HG02938 (cell line): ENCODE results near the gene IL12RB1.

ENCODE experiments used
- ATAC-seq: cut with Tn5 transposase; IDR thresholded peaks from one replicate; pipeline ENCODE4 v1.9.1; 2021; ENCODE audit warnings: mild to moderate bottlenecking, moderate library complexity; ENCODE audit not compliant: unreplicated experiment

IL12RB1 gene

GRCh38 chr19:18086590-18087138, at the start of gene IL12RB1:
IL12RB1 (minus strand) TSS chr19:18086934; CDS start chr19:18086823, 111 bp downstream.
- no peak for ATAC-seq

GRCh38 chr19:18135712-18136584, 49.2 kb upstream of the IL12RB1 start:
- ATAC-seq: no peak

GRCh38 chr19:18131841-18132596, 45.3 kb upstream of the IL12RB1 start:
- no peak for ATAC-seq

- no peak for ATAC-seq
Measured at GRCh38 chr19:18130523-18131242, 43.9 kb upstream of the IL12RB1 start.

GRCh38 chr19:18128805-18129204, 42.1 kb upstream of the IL12RB1 start:
- ATAC-seq: no peak

GRCh38 chr19:18128044-18128443, 41.3 kb upstream of the IL12RB1 start:
- ATAC-seq: no peak

- no peak for ATAC-seq
Measured at GRCh38 chr19:18126097-18126496, 39.4 kb upstream of the IL12RB1 start.

- no peak for ATAC-seq
Measured at GRCh38 chr19:18123819-18124218, 37.1 kb upstream of the IL12RB1 start.

GRCh38 chr19:18122860-18123795, 36.4 kb upstream of the IL12RB1 start:
- ATAC-seq: no peak

GRCh38 chr19:18122424-18122823, 35.7 kb upstream of the IL12RB1 start:
- ATAC-seq: no peak

- no peak for ATAC-seq
Measured at GRCh38 chr19:18121166-18121565, 34.4 kb upstream of the IL12RB1 start.

- no peak for ATAC-seq
Measured at GRCh38 chr19:18120127-18120526, 33.4 kb upstream of the IL12RB1 start.

GRCh38 chr19:18119717-18120105, 33.0 kb upstream of the IL12RB1 start:
- ATAC-seq: no peak

- ATAC-seq: no peak
Measured at GRCh38 chr19:18119013-18119716, 32.4 kb upstream of the IL12RB1 start.

GRCh38 chr19:18118420-18119012, 31.8 kb upstream of the IL12RB1 start:
- ATAC-seq: peak; percentile 10

- ATAC-seq: peak; percentile 60
Measured at GRCh38 chr19:18117692-18118378, 31.1 kb upstream of the IL12RB1 start.

- ATAC-seq: no peak
Measured at GRCh38 chr19:18117364-18117691, 30.6 kb upstream of the IL12RB1 start.

- no peak for ATAC-seq
Measured at GRCh38 chr19:18114483-18114882, 27.7 kb upstream of the IL12RB1 start.
